DOHH2 (cell line): ENCODE results near the gene CFAP100.

Source experiments
- H3F3A ChIP-seq: fragments of 200-600 bp; sonication (generic), shearing (Covaris generic); 2 replicates; pipeline ENCODE4 v1.6.0; 2016; ENCODE audit warnings: antibody characterized with exemption, mild to moderate bottlenecking; ENCODE audit not compliant: control insufficient read depth, insufficient read depth
- H3K27ac ChIP-seq: fragments of 200-600 bp; sonication (generic); 2 replicates; pipeline ENCODE4 v1.5.1; 2014; ENCODE audit warnings: low read depth, mild to moderate bottlenecking, low read length, moderate library complexity
- H3K27me3 ChIP-seq: fragments of 200-600 bp; sonication (generic); 2 replicates; pipeline ENCODE4 v1.6.1; 2014; ENCODE audit warnings: mild to moderate bottlenecking, low read length, mixed read lengths; ENCODE audit not compliant: control insufficient read depth
- H3K36me3 ChIP-seq: fragments of 200-600 bp; sonication (generic); 2 replicates; pipeline ENCODE4 v1.6.1; 2014; ENCODE audit warnings: mild to moderate bottlenecking, low read length, moderate library complexity, mixed read lengths; ENCODE audit not compliant: control insufficient read depth
- H3K4me1 ChIP-seq: fragments of 200-600 bp; sonication (generic); 2 replicates; pipeline ENCODE4 v1.6.1; 2014; ENCODE audit warnings: mild to moderate bottlenecking, low read length, mixed read lengths; ENCODE audit not compliant: control insufficient read depth
- H3K4me2 ChIP-seq: fragments of 200-600 bp; sonication (generic); 2 replicates; pipeline ENCODE4 v1.6.0; 2014; ENCODE audit warnings: mild to moderate bottlenecking, low read length, moderate library complexity
- H3K4me3 ChIP-seq: fragments of 200-600 bp; sonication (generic); 2 replicates; pipeline ENCODE4 v1.5.1; 2014; ENCODE audit warnings: mild to moderate bottlenecking, low read length, mixed read lengths
- H3K79me2 ChIP-seq: fragments of 200-600 bp; sonication (generic); 2 replicates; pipeline ENCODE4 v1.6.1; 2014; ENCODE audit warnings: mild to moderate bottlenecking, low read length, mixed read lengths; ENCODE audit not compliant: control insufficient read depth
- H3K9me2 ChIP-seq: fragments of 200-600 bp; sonication (generic); replicated peaks from 2 replicates; pipeline ENCODE4 v1.6.1; 2014; ENCODE audit warnings: mild to moderate bottlenecking, low read length, mixed read lengths; ENCODE audit not compliant: control insufficient read depth
- H3K9me3 ChIP-seq: fragments of 200-600 bp; sonication (generic); 2 replicates; pipeline ENCODE4 v1.6.1; 2014; ENCODE audit warnings: antibody characterized with exemption, low read length, mixed read lengths; ENCODE audit not compliant: control insufficient read depth, insufficient read depth
- H4K20me1 ChIP-seq: fragments of 200-600 bp; sonication (generic); 2 replicates; pipeline ENCODE4 v1.6.0; 2014; ENCODE audit warnings: low read depth, mild to moderate bottlenecking, antibody characterized with exemption, low read length, moderate library complexity; ENCODE audit not compliant: control insufficient read depth, insufficient read depth
- CTCF ChIP-seq: fragments of 200-600 bp; sonication (generic); IDR thresholded peaks from one replicate; pipeline ENCODE4 v1.5.1; 2014; ENCODE audit warnings: antibody characterized with exemption, mild to moderate bottlenecking, low read depth, low read length; ENCODE audit not compliant: poor library complexity, severe bottlenecking
- EZH2phosphoT487 ChIP-seq: fragments of 200-600 bp; sonication (generic); IDR thresholded peaks from 2 replicates; pipeline ENCODE4 v1.6.1; 2017; ENCODE audit warnings: borderline replicate concordance, mild to moderate bottlenecking, antibody characterized with exemption, low read length, moderate library complexity, mixed read lengths

Gene CFAP100

GRCh38 chr3:126373682-126374601 lies 20.8 kb upstream of the CFAP100 start:
- H3K4me1 ChIP-seq = no peaks in the 10 kb centered on the region
- H3F3A ChIP-seq = no peaks in the 10 kb centered on the region
- no peak overlapping the region for H3K4me3 ChIP-seq
- H3K36me3 ChIP-seq = no peaks in the 10 kb centered on the region
- no peaks in the 10 kb centered on the region for H3K79me2 ChIP-seq
- H3K9me2 ChIP-seq = no peaks in the 10 kb centered on the region
- H3K4me2 ChIP-seq = no peak overlapping the region
- H4K20me1 ChIP-seq = no peaks in the 10 kb centered on the region
- no peaks in the 10 kb centered on the region for H3K9me3 ChIP-seq
- no peak overlapping the region for H3K27ac ChIP-seq
- no peaks in the 10 kb centered on the region for H3K27me3 ChIP-seq
- TF ChIP-seq EZH2phosphoT487 = no peak
- no peak for TF ChIP-seq CTCF

- Histone ChIP-seq H3K9me3 (no peaks in the 10 kb centered on the region), H3K4me2 (no peak overlapping the region), H3F3A (no peaks in the 10 kb centered on the region), H4K20me1 (no peaks in the 10 kb centered on the region), H3K27me3 (no peaks in the 10 kb centered on the region), H3K9me2 (no peaks in the 10 kb centered on the region), H3K4me3 (no peak overlapping the region), H3K79me2 (no peaks in the 10 kb centered on the region), H3K36me3 (no peaks in the 10 kb centered on the region), H3K4me1 (no peaks in the 10 kb centered on the region), H3K27ac (no peak overlapping the region)
- no peak for TF ChIP-seq EZH2phosphoT487
- TF ChIP-seq CTCF = no peak
Observed at GRCh38 chr3:126375835-126376331, 18.8 kb upstream of the CFAP100 start.

- no peak for TF ChIP-seq EZH2phosphoT487
- TF ChIP-seq CTCF = no peak
- no peak overlapping the region for H3K4me3 ChIP-seq
- no peaks in the 10 kb centered on the region for H3K79me2 ChIP-seq
- no peak overlapping the region for H3K4me2 ChIP-seq
- H3K9me2 ChIP-seq = no peaks in the 10 kb centered on the region
- no peaks in the 10 kb centered on the region for H3K36me3 ChIP-seq
- H3K27ac ChIP-seq = no peak overlapping the region
- no peaks in the 10 kb centered on the region for H3K4me1 ChIP-seq
- no peaks in the 10 kb centered on the region for H3K27me3 ChIP-seq
- H4K20me1 ChIP-seq = no peaks in the 10 kb centered on the region
- no peaks in the 10 kb centered on the region for H3K9me3 ChIP-seq
- H3F3A ChIP-seq = no peaks in the 10 kb centered on the region
Observed at GRCh38 chr3:126376444-126376843, 18.3 kb upstream of the CFAP100 start.
